GM19193 (cell line): Measurements from ENCODE around the gene ZSCAN10.

Source experiments
- POLR2A ChIP-seq: IDR thresholded peaks from 4 replicates; pipeline ENCODE4 v1.6.1; 2011; ENCODE audit not compliant: insufficient read depth, insufficient read length; ENCODE audit errors: extremely low read depth

ZSCAN10 gene

DNA sequence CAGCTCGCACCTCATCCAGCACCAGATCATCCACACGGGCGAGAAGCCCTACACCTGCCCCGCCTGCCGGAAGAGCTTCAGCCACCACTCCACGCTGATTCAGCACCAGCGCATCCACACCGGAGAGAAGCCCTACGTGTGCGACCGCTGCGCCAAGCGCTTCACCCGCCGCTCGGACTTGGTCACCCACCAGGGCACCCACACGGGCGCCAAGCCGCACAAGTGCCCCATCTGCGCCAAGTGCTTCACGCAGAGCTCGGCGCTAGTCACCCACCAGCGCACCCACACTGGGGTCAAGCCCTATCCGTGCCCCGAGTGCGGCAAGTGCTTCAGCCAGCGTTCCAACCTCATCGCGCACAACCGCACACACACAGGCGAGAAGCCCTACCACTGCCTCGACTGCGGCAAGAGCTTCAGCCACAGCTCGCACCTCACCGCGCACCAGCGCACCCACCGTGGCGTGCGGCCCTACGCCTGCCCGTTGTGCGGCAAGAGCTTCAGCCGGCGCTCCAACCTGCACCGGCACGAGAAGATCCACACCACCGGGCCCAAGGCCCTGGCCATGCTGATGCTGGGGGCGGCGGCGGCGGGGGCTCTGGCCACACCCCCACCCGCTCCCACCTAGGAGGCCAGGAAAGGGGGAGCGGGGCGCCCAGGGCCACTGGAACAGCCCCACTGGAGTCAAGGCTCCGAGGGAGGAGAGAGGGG, 20.8 kb upstream of the ZSCAN10 start:
- TF ChIP-seq POLR2A: no peak

DNA sequence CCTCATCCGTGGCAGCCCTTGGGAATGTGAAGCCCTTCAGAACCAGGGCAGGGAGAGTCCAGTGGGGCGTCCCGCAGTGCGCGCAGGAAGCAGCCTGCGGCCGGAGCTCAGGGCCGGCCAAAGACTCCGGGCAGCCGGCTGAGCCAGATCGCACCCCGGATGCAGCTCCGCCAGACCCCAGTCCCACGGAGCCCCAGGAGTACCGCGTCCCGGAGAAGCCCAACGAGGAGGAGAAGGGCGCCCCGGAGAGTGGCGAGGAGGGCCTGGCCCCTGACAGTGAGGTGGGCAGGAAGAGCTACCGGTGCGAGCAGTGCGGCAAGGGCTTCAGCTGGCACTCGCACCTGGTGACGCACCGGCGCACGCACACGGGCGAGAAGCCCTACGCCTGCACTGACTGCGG, 20.2 kb upstream of the ZSCAN10 start:
- TF ChIP-seq POLR2A: no peak

DNA sequence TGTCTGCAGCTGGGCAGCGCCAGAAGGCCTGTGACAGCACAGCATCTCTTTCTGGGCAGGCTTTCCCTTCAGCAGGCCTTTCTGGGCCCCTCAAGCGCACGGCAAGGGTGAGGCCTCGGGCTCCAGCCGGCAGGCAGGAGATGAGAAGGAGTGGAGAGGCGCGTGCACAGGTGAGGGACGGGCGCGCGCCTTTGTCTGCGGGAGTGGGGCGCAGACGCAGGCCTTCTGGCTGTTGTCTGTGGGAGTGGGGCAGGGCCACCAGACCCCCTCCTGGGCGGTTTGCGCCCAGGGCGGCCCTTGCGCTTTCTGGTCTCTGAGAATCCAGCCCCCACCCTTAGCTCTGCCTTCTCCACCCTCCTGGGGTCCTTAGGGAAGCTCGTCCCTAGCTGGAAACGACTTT, 19.8 kb upstream of the ZSCAN10 start:
- no peak for TF ChIP-seq POLR2A

DNA sequence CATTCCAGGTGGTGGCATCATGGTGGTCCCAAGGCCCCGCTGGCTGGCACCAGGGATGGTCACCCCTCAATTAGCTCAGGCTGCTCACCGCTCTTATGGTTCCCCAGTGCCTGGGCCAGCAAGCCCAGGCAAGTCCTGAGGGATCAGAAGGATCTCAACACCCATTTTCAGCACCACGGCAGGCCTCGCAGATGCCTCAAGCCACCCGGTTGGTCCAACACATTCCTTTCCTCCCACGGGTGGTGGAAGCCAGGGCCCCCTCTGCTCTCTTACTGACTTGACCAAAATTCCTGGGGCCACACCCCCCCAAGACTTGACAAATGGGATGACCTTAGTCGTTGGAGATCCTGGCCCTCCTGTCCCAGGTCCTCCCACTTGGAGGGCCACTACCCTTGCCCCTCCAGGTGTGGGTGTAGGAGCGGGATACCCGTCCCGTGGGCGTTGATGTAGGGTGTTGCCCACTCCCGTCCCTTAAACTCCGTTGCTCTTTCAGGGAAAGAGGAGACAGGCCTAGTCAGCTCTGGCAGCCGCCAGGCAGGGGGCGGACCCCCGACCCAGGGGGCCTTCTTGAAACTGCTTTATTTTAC, 19.2 kb upstream of the ZSCAN10 start:
- TF ChIP-seq POLR2A: no peak

DNA sequence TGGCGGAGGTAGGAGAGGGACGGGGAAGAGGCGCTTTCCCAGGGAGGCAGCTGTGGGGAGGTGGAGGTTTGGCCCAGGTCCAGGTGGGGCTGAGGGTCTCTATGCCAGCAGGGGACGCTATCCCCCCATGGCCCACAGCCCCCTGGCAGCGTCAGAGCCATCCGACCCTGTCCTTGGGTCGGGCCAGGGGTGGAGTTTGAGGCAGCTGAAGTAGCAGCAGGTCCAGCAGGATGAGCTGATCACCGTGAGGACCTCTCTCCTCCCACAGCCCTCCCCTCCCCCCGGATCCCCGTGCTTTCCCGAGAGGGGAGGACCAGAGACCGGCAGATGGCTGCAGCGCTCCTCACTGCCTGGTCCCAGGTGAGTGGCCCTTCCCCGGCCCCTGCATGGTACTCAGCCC, 16.5 kb upstream of the ZSCAN10 start:
- no peak for TF ChIP-seq POLR2A

DNA sequence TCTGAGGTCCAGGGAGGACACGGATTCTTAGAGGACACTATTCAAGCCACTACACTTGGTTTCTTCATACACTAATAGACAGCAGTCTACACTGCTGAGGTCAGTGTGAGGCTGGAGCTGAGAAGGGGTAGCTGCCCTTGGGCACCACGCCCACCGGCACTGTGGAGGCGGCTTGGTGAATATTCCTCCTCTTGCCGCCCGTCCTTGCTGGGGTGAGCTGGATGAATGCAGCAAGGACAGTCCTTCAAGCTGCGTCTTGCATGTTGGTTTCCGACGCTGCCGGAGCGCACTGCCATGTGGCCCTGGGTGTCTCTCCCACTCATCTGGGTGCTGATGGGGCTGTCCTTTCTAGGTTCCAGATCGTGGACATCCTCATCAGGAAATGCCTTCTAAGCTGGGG, 15.9 kb upstream of the ZSCAN10 start:
- no peak for TF ChIP-seq POLR2A

DNA sequence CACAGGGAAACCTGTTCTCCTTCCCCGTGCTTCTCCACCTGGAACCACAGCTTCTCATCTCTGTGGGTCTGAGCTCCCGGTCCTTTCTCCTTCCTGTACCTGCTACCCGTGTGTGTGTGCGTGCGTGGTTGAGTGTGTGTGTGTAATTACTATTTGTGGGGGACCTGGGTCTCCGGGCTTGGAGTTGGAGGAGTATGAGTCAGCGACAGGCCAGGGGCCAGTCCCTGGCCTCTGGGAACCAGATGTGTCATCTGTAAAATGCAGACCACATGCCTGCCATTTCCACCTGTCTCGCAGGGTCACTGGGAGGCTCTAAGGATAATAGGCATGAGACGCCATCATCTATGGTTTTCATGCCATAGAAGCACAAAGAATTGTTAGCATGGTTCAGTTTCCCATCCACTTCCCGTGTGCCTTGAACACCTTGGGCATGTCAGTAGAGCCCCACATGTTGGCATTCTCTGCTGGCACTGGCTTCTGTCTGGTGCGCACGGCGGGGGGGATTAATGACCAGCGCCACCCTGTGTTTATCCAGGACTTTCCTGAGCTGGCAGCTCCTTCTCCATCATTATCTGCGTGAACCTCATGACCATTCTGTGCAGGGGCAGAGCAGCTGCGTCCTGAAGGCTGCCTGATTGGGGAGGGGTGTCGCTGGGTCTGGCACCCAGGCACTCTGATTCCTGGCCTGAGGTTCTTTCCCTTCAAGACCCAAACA, 14.8 kb upstream of the ZSCAN10 start:
- TF ChIP-seq POLR2A: no peak

DNA sequence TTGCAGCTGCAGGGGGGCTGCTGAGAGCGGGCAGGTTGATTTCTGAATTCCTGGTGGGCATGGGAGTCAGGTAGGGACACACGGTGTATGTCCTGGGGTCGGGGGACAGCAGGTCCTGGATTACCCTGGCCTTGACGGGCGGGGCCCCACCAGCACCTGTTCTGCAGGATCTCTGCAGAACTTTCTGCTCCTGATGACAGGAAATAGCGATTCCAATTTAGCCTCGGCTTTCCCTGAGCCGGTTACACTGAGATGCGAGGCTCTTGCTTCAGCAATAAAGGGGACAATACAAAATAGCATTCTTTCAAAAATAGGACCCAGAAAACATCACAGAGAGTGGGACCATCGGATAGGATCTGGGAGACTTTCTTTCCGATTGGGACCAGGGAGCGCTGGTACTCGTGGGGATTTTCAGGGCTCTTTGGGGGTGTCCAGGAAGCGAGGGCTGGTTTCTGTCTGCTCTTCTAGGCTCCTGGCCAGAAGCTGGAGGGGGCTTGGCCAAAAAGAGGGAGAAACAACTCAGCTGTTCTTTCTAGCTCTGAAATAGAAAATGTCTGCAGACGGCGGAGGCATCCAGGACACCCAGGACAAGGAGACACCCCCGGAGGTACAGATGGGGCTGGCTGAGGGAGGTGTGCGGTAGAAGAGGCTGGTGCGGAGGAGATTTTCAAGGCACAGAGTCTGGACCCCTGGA, 13.9 kb upstream of the ZSCAN10 start:
- TF ChIP-seq POLR2A: no peak

DNA sequence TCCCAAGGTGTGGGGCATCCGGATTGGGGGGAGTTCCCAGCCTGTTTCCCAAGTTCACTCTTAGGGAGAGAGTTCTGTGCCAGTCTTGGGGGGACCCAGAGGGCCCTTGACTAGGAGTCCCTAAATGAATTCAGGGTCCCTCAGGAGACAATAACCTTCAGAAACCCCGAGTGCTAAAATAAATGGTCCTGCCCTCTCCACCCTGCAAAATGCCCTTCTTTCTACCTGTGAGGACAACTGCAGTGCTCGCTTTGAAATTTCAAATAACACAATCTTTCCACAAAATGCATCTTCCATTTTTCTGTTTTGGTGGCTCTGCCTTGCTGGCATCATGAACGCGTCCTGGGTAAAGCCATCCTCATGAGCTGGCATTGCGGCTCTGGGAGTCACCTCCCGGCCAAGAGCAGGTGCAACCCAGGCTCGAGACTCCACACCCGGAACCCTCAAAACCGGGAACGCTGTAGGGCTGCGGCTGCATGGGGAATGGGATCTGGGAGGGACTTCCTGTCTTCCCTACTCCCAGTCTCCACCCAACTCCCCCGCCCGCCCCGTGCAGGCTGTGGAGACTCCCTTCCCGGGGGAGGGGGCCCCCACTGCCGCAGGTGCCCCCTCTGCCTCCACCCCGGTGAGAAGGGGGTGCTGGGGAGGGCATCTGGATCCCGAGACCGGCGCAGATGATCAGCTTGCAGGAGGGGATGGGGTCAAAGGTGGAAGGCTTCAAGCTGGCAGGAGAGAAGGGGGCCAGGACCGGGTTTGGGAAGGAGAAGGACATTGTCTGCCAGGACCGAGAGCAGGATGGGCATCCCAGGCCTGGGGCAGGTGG, 13.2 kb upstream of the ZSCAN10 start, which contains the start of gene ZNF205:
TSS of gene ZNF205 (plus strand) at position 529 of the 823 bp plus-strand sequence. CDS start 845 bp downstream, outside the sequence.
- no peak for TF ChIP-seq POLR2A

DNA sequence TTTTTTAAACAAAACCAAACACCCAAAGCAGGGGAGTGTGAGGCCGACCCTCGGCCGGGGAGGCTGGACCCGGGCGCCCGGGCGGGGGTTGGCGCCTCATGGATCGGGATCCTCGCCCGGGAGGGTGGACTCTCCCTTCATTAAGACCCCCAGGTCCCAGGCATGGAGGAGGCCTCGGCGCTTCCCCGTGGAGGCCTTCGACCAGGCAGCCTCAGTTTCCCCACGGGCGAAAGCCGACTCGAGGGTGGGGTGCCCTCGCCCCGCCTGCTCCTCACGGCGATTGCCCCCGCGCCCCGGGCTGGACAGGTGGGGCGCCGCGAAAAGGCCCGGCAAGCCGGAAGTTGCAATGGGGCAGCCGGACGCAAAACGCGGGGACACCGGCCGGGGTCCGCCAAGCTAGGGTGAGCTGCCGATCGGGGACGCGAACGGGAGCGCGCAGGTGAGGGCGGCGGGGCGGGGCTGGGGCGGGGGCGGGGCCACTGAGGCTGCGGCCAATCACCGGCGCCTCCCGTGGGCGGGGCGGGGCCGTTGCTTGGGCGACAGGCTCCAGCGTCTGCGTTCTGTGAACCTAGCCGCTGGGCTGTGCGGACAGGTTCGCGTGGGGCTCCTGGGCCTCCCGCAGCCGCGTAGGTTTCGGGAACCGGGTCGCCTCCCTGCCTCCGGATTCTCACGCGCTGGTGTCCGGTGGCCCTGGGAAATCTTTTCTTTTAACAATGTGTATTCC, 7.3 kb upstream of the ZSCAN10 start:
- TF ChIP-seq POLR2A: peak; percentile 84

DNA sequence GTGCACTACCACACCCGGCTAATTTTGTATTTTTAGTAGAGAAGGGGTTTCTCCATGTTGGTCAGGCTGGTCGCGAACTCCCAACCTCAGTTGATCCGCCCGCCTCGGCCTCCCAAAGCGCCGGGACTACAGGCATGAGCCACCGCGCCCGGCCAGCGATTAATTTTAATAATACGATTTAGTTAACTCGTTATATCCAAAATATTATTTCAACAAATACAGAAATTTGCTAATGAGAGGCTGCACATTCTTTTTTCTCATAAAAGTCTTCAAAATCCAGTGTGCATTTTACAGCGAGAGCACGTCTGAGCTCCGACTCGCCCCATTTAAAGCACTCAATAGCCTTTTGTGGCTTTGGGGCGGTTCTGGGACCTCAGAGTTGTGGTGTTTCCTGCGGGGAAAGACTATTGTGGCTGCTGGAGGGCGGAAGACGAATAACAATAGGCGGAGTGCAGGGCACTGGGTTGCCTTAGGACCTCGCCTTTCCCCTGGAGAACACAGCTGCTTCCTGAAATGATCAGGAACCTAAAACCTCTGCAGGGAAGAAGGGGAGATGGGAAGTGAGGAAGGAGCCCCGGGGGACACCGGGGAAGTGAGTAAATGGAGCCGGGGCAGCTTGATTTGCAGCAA, 2.9 kb upstream of the ZSCAN10 start:
- TF ChIP-seq POLR2A: no peak

DNA sequence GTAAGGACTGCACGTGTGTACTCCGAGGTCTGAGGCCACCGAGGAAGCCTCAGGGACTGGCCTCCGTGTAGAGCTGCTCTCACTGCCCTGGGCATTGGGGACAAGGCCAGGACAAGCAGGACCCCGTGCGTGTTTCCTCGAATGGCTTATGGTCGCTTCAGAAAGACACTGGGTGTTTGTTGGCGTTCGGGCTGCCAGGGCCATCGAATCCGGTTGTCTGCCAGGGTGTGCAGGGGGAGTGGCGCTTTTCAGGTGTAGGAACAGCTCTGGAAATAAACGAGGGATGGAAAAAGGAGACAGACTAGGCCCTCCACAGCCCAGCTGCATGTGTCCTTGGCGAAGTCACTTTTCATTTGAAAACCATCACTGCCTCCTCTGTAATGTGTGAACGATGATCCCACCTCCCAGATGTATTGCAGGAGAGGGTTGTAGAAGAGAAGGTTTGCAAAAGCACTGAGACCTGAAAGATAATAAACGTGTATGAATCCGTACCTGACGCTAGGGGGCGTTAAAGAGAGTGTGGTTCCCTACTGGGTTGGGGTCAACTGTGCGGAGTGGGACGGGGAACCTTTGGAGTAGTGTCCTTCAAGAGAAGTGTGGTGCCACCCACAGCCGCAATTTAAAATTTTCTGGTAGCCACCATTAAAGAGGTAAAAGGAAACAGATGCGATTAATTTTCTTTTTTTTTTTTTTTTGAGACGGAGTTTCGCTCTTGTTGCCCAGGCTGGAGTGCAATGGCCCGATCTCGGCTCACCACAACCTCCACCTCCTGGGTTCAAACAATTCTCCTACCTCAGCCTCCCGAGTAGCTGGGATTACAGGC, 2.1 kb upstream of the ZSCAN10 start:
- no peak for TF ChIP-seq POLR2A
